Brain microvascular endothelial cell (primary cell): ENCODE data around the gene VSIG10L.
A peak's percentile ranks its signal among the peaks of the same experiment; 100 is the strongest.

ENCODE experiments used
- DNase-seq: peaks from one replicate; pipeline ENCODE4 v3.0.0-alpha.2; 2020
- H3K27ac ChIP-seq: fragments of 250-450 bp; sonication (Bioruptor Pico); 2 replicates; pipeline ENCODE4 v1.5.1; 2020; ENCODE audit warnings: mild to moderate bottlenecking, moderate library complexity
- H3K27me3 ChIP-seq: fragments of 250-450 bp; sonication (Bioruptor Pico); replicated peaks from 2 replicates; pipeline ENCODE4 v1.5.1; 2020; ENCODE audit warnings: mild to moderate bottlenecking
- H3K36me3 ChIP-seq: fragments of 250-450 bp; sonication (Bioruptor Pico); replicated peaks from 2 replicates; pipeline ENCODE4 v1.5.1; 2020; ENCODE audit warnings: mild to moderate bottlenecking
- H3K4me3 ChIP-seq: 2 replicates; pipeline ENCODE4 v1.5.1; 2011; ENCODE audit warnings: low read depth, mild to moderate bottlenecking, control low read depth, low read length, moderate library complexity
- CTCF ChIP-seq: IDR thresholded peaks from 2 replicates; pipeline ENCODE4 v1.5.1; 2011; ENCODE audit warnings: low read depth, mild to moderate bottlenecking, moderate library complexity, low read length, control low read depth, inconsistent platforms; ENCODE audit errors: missing control alignments
- in situ Hi-C: cut with HindIII; loops from 2 replicates; pipeline ENCODE4 v1.10.0; 2017; ENCODE audit warnings: low sequenced_read_pairs, low pct_ligation_motif_present

The VSIG10L gene

DNA sequence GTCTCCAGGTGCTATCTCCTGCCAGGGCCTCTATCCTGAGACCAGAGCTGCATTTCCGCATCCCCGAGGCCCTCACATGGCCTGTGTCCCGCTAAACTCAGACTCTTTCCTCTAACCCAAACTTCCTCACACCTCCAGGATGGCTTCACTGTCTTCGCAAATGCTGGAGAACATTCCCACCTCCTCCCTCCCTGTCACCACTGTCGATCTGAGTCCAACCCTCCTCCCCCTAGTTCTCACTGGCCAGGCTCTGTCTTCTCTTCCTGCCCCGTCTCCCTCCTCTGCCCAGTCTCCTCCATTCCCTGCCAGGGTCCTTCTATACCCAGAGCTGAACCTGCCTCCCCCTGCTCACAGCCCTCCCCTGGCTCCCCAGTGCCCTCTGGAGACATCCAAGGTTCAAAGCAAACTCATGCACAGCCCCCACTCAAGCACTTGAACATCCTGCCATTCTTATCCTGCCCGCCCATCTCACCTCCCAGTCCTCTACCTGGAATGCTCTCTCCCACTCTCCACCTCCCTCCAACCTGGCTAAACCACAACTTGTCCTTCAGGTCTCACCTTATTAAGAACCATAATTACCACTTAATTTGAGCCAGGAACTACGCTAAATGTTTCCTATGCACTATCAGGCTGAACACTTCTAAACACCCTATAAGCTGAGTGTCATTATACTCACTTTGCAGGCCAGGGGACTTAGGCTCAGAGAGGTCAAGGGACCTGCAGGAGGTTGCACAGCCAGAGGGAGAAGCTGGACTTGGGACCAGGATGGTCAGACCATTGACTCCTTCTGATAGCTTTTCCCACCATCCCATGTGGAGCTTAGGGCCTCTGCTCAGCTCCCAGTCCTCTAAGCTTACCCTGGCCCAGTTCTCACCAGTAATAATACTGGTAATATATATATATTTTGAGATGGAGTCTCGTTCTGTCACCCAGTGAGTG is 961 bp upstream of the VSIG10L start:
- no peak overlapping the region for H3K4me3 ChIP-seq
- DNase-seq: no peak
- H3K27ac ChIP-seq: no peak overlapping the region
- in situ Hi-C loops: no loop called here
- H3K27me3 ChIP-seq: no peaks in the 10 kb centered on the region
- H3K36me3 ChIP-seq: no peaks in the 10 kb centered on the region
- TF ChIP-seq CTCF: no peak

DNA sequence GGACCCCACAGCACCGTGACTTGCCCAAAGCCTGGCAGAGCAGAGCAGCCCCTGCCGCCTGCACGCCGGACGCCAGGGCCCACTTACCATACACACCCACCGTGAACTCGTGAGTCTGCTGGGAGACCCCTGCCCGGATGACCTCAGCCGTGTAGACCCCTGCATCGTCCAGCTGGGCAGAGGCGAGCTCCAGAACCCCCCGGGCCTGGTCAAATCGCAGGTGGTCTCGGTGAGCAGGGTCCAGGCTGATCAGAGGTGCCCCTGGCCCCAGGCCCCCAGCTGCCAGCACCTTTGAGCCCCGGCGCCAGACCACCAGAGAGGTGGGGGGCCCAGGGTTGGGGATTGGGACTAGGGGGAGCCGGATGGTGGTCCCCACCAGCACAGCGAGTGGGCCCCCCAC is 873 bp downstream of the VSIG10L start:
- DNase-seq: no peak
- Histone ChIP-seq H3K36me3 (no peaks in the 10 kb centered on the region), H3K27ac (no peak overlapping the region), H3K27me3 (no peaks in the 10 kb centered on the region), H3K4me3 (no peak overlapping the region)
- TF ChIP-seq CTCF: no peak
- in situ Hi-C loops: no loop called here

- H3K27ac ChIP-seq: peak overlapping the region; percentile 47
- peak; percentile 99 for DNase-seq
- H3K36me3 ChIP-seq: no peaks in the 10 kb centered on the region
- H3K4me3 ChIP-seq: peak overlapping the region; percentile 67
- no peak for TF ChIP-seq CTCF
- in situ Hi-C loops: no loop called here
- no peaks in the 10 kb centered on the region for H3K27me3 ChIP-seq
These were observed 2.0 kb downstream of the VSIG10L start for GRCh38 chr19:51339687-51340656.

DNA sequence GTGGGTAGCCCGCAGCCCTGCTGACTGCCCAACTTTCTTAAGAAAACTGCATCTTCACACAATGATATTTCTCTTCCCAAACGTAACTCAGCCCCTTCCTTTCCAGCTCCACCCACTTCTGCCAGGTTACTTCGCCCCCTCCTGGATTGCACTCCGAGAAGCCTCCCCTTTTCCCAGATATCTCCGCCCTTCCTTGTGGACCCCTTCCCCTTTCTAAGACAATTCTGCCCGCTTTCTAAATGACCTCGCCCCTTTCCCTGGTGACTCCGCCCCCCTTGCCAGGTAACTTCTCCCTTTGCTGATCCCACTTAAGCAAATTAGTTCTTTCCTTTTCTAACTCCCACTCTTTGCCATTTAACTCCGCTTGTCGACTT is 2.6 kb downstream of the VSIG10L start:
- H3K4me3 ChIP-seq: peak overlapping the region; percentile 67
- no peak for DNase-seq
- peak; percentile 21 for TF ChIP-seq CTCF
- H3K36me3 ChIP-seq: no peaks in the 10 kb centered on the region
- H3K27me3 ChIP-seq: no peaks in the 10 kb centered on the region
- in situ Hi-C loops: no loop called here
- H3K27ac ChIP-seq: peak overlapping the region; percentile 47

DNA sequence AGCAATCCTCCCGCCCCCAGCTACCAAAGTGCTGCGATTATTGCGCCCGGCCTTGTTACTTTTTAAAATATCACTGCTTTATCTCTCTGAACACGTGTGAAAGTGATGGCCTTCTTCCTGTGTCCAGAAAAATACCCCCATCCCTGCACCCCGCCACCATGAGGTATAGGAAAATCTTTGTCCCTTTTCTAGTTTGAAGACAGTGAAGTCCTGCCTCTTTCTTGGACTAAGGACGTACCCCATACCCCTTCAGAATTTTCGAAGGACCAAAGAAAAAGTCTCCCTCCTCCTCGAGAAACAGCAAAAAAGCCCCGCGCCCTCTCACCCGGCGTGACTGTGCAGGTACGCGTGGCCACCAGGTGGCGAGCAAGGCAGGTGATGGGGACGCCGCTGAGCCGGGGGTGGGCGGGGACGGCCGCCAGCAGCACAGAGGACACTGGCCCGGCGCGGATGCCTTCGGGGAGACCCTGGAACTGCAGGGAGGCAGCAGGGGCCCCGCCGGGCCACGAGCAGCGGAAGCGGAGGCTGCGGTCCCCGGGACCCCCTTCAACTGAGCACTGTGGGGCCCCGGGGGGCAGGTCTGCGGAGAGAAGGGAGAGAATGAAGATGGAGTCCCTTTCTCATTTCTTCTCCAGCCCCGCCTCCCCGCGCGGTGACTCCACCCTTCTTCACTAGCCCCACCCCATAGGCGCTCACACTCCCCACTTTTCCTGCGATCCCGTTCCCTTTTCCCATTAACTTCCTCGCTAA is 3.2 kb downstream of the VSIG10L start:
- H3K27me3 ChIP-seq: no peaks in the 10 kb centered on the region
- in situ Hi-C loops: no loop called here
- peak; percentile 80 for DNase-seq
- H3K36me3 ChIP-seq: no peaks in the 10 kb centered on the region
- H3K4me3 ChIP-seq: peak overlapping the region; percentile 67
- TF ChIP-seq CTCF: peak; percentile 85
- peak overlapping the region; percentile 47 for H3K27ac ChIP-seq
